T-cell (primary cell): ENCODE data around the gene IRAK1. TPM values are rescaled to one million over a fixed set of nuclear protein-coding genes. Genes with fewer than 3 reads are reported as not detected.

ENCODE experiments used
- ATAC-seq, 4 experiments: fragments of 200-7000 bp in 3 of 4; fragments of 150-1000 bp in 1 of 4; cut with Tn5 transposase; replicated peaks in 1 of 4; 1 replicate in 3 of 4; 2 replicates in 1 of 4; pipeline ENCODE4 v1.10.0; 2021; ENCODE audit warnings: moderate library complexity in 3 of 4, mild to moderate bottlenecking in 2 of 4, moderate number of reproducible peaks in 1 of 4
- CTCF ChIA-PET, 2 donors: fragments of 300-600 bp; sonication (Branson Sonifier 250); formaldehyde crosslinking; loops; one replicate each; lab custom pipeline; 2022; ENCODE audit warnings: antibody characterized with exemption in 2 of 2; lab: Charles Lee
- POLR2A ChIA-PET, 2 donors: fragments of 300-600 bp; sonication (Branson Sonifier 250); formaldehyde crosslinking; loops; one replicate each; lab custom pipeline; 2022; ENCODE audit warnings: antibody characterized with exemption in 2 of 2; lab: Charles Lee
- DNase-seq, 35 experiments: peaks; one replicate each; pipeline versions ENCODE4 v3.0.0 to v3.0.0-alpha.2; 2013 to 2023
- H3K27ac ChIP-seq: one replicate; pipeline ENCODE4 v1.5.1; 2013; ENCODE audit warnings: low read length
- H3K27me3 ChIP-seq, 2 experiments: replicated peaks in 1 of 2; 1 replicate in 1 of 2; 2 replicates in 1 of 2; pipeline versions ENCODE4 v1.6.1 to v1.7.0; 2013; ENCODE audit warnings: low read length in 1 of 2, mixed read lengths in 1 of 2; ENCODE audit not compliant: control insufficient read depth in 2 of 2, insufficient read depth in 2 of 2; ENCODE audit errors: extremely low read depth in 1 of 2
- H3K36me3 ChIP-seq, 2 donors: 1 replicate in 1 of 2; 2 replicates in 1 of 2; pipeline versions ENCODE4 v1.6.1 to v1.7.0; 2013; ENCODE audit warnings: low read length in 1 of 2; ENCODE audit not compliant: control insufficient read depth in 2 of 2, insufficient read depth in 1 of 2; ENCODE audit errors: extremely low read depth in 1 of 2
- H3K4me1 ChIP-seq, 2 experiments: 1 replicate in 1 of 2; 2 replicates in 1 of 2; pipeline versions ENCODE4 v1.6.1 to v1.7.0; 2013; ENCODE audit warnings: low read length in 2 of 2, mixed read lengths in 1 of 2; ENCODE audit not compliant: insufficient read depth in 2 of 2, control insufficient read depth in 1 of 2; ENCODE audit errors: extremely low read depth in 1 of 2
- H3K4me3 ChIP-seq, 2 donors: 1 replicate in 1 of 2; 2 replicates in 1 of 2; pipeline versions ENCODE4 v1.5.1 to v1.7.0; 2013; ENCODE audit warnings: mild to moderate bottlenecking in 2 of 2, low read length in 1 of 2, moderate library complexity in 1 of 2; ENCODE audit not compliant: control insufficient read depth in 1 of 2; ENCODE audit errors: extremely low read depth in 1 of 2
- H3K9me3 ChIP-seq: 2 replicates; pipeline ENCODE4 v1.7.0; 2013
- H3K27ac Mint-ChIP-seq, 2 donors: one replicate each; pipeline ENCODE4 v1.8.0; 2020 to 2021; ENCODE audit warnings: mild to moderate bottlenecking in 2 of 2, mixed read lengths in 2 of 2
- H3K27me3 Mint-ChIP-seq, 2 donors: one replicate each; pipeline ENCODE4 v1.8.0; 2021 to 2022; ENCODE audit warnings: mixed read lengths in 2 of 2
- H3K36me3 Mint-ChIP-seq: one replicate; pipeline ENCODE4 v1.8.0; 2021; ENCODE audit warnings: mixed read lengths
- H3K4me1 Mint-ChIP-seq, 3 donors: one replicate each; pipeline ENCODE4 v1.8.0; 2020 to 2022; ENCODE audit warnings: mixed read lengths in 3 of 3, mild to moderate bottlenecking in 1 of 3
- H3K4me3 Mint-ChIP-seq, 3 donors: one replicate each; pipeline ENCODE4 v1.8.0; 2020 to 2022; ENCODE audit warnings: mild to moderate bottlenecking in 3 of 3, mixed read lengths in 3 of 3, moderate library complexity in 3 of 3
- H3K9me3 Mint-ChIP-seq, 3 donors: one replicate each; pipeline ENCODE4 v1.8.0; 2020 to 2022; ENCODE audit warnings: mixed read lengths in 3 of 3
- WGBS: methylation state at CpG from one replicate; pipeline ENCODE4 v1.1.5; 2013; ENCODE audit warnings: missing lambda C conversion rate; ENCODE audit not compliant: insufficient coverage; 5-methylcytosine and 5-hydroxymethylcytosine counted together
- total RNA-seq, 35 experiments: library from RNA in 6 of 35; stranded (reverse) in 6 of 35; fragments of 120-200 nt in 1 of 35; gene quantifications; one replicate each; pipeline versions ENCODE4 v1.2.1 to v1.2.4 and lab custom pipeline; 2013 to 2026

The IRAK1 gene
- total RNA-seq, 5 donors from 2014 or later (not counting 1 experiment from before 2014, with no cell fraction given): 66.5 to 102 (median 85.0) TPM

GRCh38 chrX:153961292-153961691 lies 58.4 kb downstream of the IRAK1 start:
- ChIA-PET POLR2A (interaction anchor here in 1 of 2 donors (0.6 kb wide), 1 partner anchor 9 kb away, joined by 4 read pairs; no protein-coding TSS in a partner anchor), CTCF (no interaction called here)
- Histone ChIP-seq H3K36me3 (peaks cover 20 to 77% of the 10 kb centered on the region in 2 donors), H3K9me3 (no peaks in the 10 kb centered on the region), H3K4me3 (no peak overlapping the region), H3K27me3 (no peaks in the 10 kb centered on the region), H3K27ac (no peak overlapping the region), H3K4me1 (peaks cover 0 to 21% of the 10 kb centered on the region in 2 experiments)
- H3K4me1 Mint-ChIP-seq: peaks cover 11 to 19% (median 14%) of the 10 kb centered on the region in 3 donors
- no peak overlapping the region for H3K4me3 Mint-ChIP-seq
- DNase-seq: no peak
- peaks cover 7% of the 10 kb centered on the region for H3K36me3 Mint-ChIP-seq
- 100% methylated on average over 2 of the region's 11 CpGs for WGBS
- no peaks in the 10 kb centered on the region for H3K9me3 Mint-ChIP-seq
- no peaks in the 10 kb centered on the region for H3K27me3 Mint-ChIP-seq
- ATAC-seq: no peak
- H3K27ac Mint-ChIP-seq: no peak overlapping the region

GRCh38 chrX:153960786-153961185 lies 58.9 kb downstream of the IRAK1 start:
- no peaks in the 10 kb centered on the region for H3K9me3 Mint-ChIP-seq
- CTCF ChIA-PET: no interaction called here
- no peak for ATAC-seq
- Histone ChIP-seq H3K9me3 (no peaks in the 10 kb centered on the region), H3K36me3 (peaks cover 20 to 81% of the 10 kb centered on the region in 2 donors), H3K27ac (no peak overlapping the region), H3K4me1 (peaks cover 0 to 16% of the 10 kb centered on the region in 2 experiments), H3K27me3 (no peaks in the 10 kb centered on the region), H3K4me3 (no peak overlapping the region)
- H3K4me1 Mint-ChIP-seq: peaks cover 7 to 14% (median 9%) of the 10 kb centered on the region in 3 donors
- no peak overlapping the region for H3K27ac Mint-ChIP-seq
- POLR2A ChIA-PET: no interaction called here
- WGBS: 95% methylated on average over 14 of the region's 22 CpGs
- H3K4me3 Mint-ChIP-seq: no peak overlapping the region
- no peak for DNase-seq
- H3K27me3 Mint-ChIP-seq: no peaks in the 10 kb centered on the region
- H3K36me3 Mint-ChIP-seq: peaks cover 7% of the 10 kb centered on the region

Other genes with a start within 250 kb of the IRAK1 start
- not detected for gene SRPK3, start 238.9 kb downstream of the IRAK1 start, total RNA-seq
- gene IDH3G, start 225.5 kb downstream of the IRAK1 start, total RNA-seq: 10 to 100 TPM; 47.7 to 54.6 (median 51.8) TPM
- gene SSR4, start 225.2 kb downstream of the IRAK1 start, total RNA-seq: 100 to 1,000 TPM; 179 to 221 (median 209) TPM
- gene PDZD4, start 189.4 kb downstream of the IRAK1 start, total RNA-seq: 10 to 100 TPM in 2 of 5 donors, 1 to 10 TPM in 3; 3.7 to 51.3 (median 9.0) TPM
- 1 to 10 TPM; 1.4 to 6.0 (median 4.0) TPM for gene L1CAM, start 133.7 kb downstream of the IRAK1 start, total RNA-seq
- gene AVPR2, start 115.2 kb downstream of the IRAK1 start, total RNA-seq: not detected
- 100 to 1,000 TPM; 420 to 485 (median 468) TPM for gene ARHGAP4, start 93.6 kb downstream of the IRAK1 start, total RNA-seq
- 10 to 100 TPM; 53.3 to 98.2 (median 80.0) TPM for gene NAA10, start 84.9 kb downstream of the IRAK1 start, total RNA-seq
- 10 to 100 TPM; 10.2 to 23.5 (median 19.5) TPM for gene RENBP, start 75.3 kb downstream of the IRAK1 start, total RNA-seq
- gene HCFC1, start 48.1 kb downstream of the IRAK1 start, total RNA-seq: 10 to 100 TPM; 67.1 to 73.4 (median 69.2) TPM
- 10 to 100 TPM in 3 of 5 donors, 1 to 10 TPM in 2; 4.0 to 16.9 (median 14.1) TPM for gene TMEM187, start 47.1 kb downstream of the IRAK1 start, total RNA-seq
- gene MECP2, start 77.8 kb upstream of the IRAK1 start, total RNA-seq: 100 to 1,000 TPM in 3 of 5 donors, 10 to 100 TPM in 2; 84.9 to 129 (median 100) TPM
- not detected for gene OPN1LW, start 124.3 kb upstream of the IRAK1 start, total RNA-seq
- not detected for gene OPN1MW, start 162.7 kb upstream of the IRAK1 start, total RNA-seq
- gene OPN1MW2, start 199.9 kb upstream of the IRAK1 start, total RNA-seq: not detected
- gene OPN1MW3, start 237.7 kb upstream of the IRAK1 start, total RNA-seq: not detected